OCI-LY3 (cell line): ENCODE measurements around the gene GALNTL6.
"Not testable (repeated sequence)": the region's sequence is repeated elsewhere in the genome, so short reads cannot be mapped to it uniquely, and the experiment has no call there.

Source experiments
- H2AFZ ChIP-seq: fragments of 200-600, 300-600 bp; shearing (Covaris generic); 2 replicates; pipeline ENCODE4 v1.6.0; 2014; ENCODE audit warnings: antibody characterized with exemption, low read depth, low read length
- H3K27ac ChIP-seq: fragments of 200-600, 300-600 bp; sonication (generic); 2 replicates; pipeline ENCODE4 v1.5.1; 2014; ENCODE audit warnings: mild to moderate bottlenecking, low read length, moderate library complexity, mixed read lengths
- H3K27me3 ChIP-seq: fragments of 200-600, 300-600 bp; sonication (generic); 2 replicates; pipeline ENCODE4 v1.6.1; 2014; ENCODE audit warnings: low read depth, low read length, mixed read lengths
- H3K36me3 ChIP-seq: fragments of 200-600, 300-600 bp; sonication (generic); replicated peaks from 2 replicates; pipeline ENCODE3; 2014; ENCODE audit warnings: low read depth, low read length, mixed read lengths
- H3K4me1 ChIP-seq: fragments of 300-600, 200-600 bp; sonication (generic); 2 replicates; pipeline ENCODE4 v1.6.1; 2014; ENCODE audit warnings: low read length, mixed read lengths
- H3K4me2 ChIP-seq: fragments of 200-600, 300-600 bp; sonication (generic); 2 replicates; pipeline ENCODE4 v1.6.1; 2014; ENCODE audit warnings: low read length, mixed read lengths
- H3K4me3 ChIP-seq: fragments of 300-600, 200-600 bp; sonication (generic); 2 replicates; pipeline ENCODE4 v1.5.1; 2014; ENCODE audit warnings: antibody characterized with exemption, mild to moderate bottlenecking, low read length, moderate library complexity
- H3K79me2 ChIP-seq: fragments of 300-600, 200-600 bp; shearing (Covaris generic); 2 replicates; pipeline ENCODE4 v1.6.1; 2014; ENCODE audit warnings: mild to moderate bottlenecking, low read length, mixed read lengths
- H3K9ac ChIP-seq: fragments of 300-600, 200-600 bp; shearing (Covaris generic); 2 replicates; pipeline ENCODE4 v1.6.0; 2014; ENCODE audit warnings: mild to moderate bottlenecking, low read length, moderate library complexity
- H3K9me3 ChIP-seq: fragments of 200-600, 300-600 bp; shearing (Covaris generic); 2 replicates; pipeline ENCODE4 v1.6.1; 2014; ENCODE audit warnings: low read length, mixed read lengths; ENCODE audit not compliant: insufficient read depth
- H4K20me1 ChIP-seq: fragments of 200-600, 300-600 bp; sonication (generic); 2 replicates; pipeline ENCODE4 v1.6.1; 2016; ENCODE audit warnings: low read length, mixed read lengths; ENCODE audit not compliant: insufficient read depth
- EZH2phosphoT487 ChIP-seq: fragments of 200-600 bp; shearing (Covaris generic); IDR thresholded peaks from 2 replicates; pipeline ENCODE4 v1.6.1; 2018; ENCODE audit warnings: antibody characterized with exemption, mixed run types, low read depth
- TF ChIP-seq, protein P1 (sequence below): fragments of 200-600, 300-600 bp; sonication (generic); IDR thresholded peaks from 2 replicates; pipeline ENCODE4 v1.5.1; 2014; ENCODE audit warnings: antibody characterized with exemption, low read length, low read depth

GALNTL6 gene

DNA sequence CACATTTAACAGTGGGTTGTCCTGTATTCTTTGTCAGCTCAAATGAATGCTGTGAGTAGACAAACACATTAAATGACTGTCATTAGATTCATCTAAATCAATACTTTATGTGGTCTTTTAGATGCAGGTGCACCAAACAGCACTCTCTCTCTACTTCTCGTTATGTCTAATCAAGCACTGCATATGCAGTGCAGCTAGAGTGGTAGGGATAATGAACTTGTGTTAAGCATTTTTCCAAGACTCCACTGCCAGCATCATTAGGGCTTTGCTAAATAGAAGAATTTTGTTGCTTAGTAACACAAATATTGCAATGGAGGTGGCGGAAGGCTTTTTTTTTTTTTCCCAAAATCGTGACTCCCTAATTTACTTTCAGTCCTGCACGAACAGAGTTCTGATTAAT lies 908.5 kb downstream of the GALNTL6 start:
- Histone ChIP-seq H3K27me3 (no peaks in the 10 kb centered on the region), H3K79me2 (no peaks in the 10 kb centered on the region), H4K20me1 (no peaks in the 10 kb centered on the region), H3K27ac (no peak overlapping the region), H3K4me1 (no peaks in the 10 kb centered on the region), H3K36me3 (no peaks in the 10 kb centered on the region), H3K4me2 (no peak overlapping the region), H2AFZ (no peak overlapping the region), H3K9me3 (no peaks in the 10 kb centered on the region), H3K4me3 (no peak overlapping the region), H3K9ac (no peak overlapping the region)
- TF ChIP-seq, protein P1, sequence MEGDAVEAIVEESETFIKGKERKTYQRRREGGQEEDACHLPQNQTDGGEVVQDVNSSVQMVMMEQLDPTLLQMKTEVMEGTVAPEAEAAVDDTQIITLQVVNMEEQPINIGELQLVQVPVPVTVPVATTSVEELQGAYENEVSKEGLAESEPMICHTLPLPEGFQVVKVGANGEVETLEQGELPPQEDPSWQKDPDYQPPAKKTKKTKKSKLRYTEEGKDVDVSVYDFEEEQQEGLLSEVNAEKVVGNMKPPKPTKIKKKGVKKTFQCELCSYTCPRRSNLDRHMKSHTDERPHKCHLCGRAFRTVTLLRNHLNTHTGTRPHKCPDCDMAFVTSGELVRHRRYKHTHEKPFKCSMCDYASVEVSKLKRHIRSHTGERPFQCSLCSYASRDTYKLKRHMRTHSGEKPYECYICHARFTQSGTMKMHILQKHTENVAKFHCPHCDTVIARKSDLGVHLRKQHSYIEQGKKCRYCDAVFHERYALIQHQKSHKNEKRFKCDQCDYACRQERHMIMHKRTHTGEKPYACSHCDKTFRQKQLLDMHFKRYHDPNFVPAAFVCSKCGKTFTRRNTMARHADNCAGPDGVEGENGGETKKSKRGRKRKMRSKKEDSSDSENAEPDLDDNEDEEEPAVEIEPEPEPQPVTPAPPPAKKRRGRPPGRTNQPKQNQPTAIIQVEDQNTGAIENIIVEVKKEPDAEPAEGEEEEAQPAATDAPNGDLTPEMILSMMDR: no peak
- TF ChIP-seq EZH2phosphoT487: no peak

DNA sequence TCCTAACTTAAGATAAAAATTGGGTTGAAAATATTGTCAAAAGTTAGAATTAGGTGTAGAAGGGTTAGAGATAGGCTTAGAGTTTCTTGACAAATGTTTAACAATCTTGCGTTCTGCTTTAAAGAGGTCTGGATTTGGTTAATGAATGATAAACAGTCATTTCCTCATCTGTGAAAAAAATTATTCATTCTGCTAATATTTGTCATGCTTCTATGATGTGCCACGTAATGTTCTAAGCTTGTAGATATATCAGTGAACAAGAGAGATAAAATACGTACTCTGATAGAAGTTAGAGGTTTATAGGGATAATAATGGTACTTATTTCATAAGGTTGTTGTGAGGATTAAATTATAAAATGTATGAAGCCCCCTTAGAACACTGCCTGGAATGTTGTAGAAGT lies 912.4 kb downstream of the GALNTL6 start:
- Histone ChIP-seq H3K4me3 (no peak overlapping the region), H3K9me3 (no peaks in the 10 kb centered on the region), H3K4me1 (no peaks in the 10 kb centered on the region), H3K4me2 (no peak overlapping the region), H3K27ac (no peak overlapping the region), H3K79me2 (no peaks in the 10 kb centered on the region), H3K9ac (no peak overlapping the region), H3K27me3 (no peaks in the 10 kb centered on the region), H3K36me3 (no peaks in the 10 kb centered on the region), H2AFZ (no peak overlapping the region), H4K20me1 (no peaks in the 10 kb centered on the region)
- TF ChIP-seq EZH2phosphoT487: no peak
- TF ChIP-seq, protein P1: no peak

DNA sequence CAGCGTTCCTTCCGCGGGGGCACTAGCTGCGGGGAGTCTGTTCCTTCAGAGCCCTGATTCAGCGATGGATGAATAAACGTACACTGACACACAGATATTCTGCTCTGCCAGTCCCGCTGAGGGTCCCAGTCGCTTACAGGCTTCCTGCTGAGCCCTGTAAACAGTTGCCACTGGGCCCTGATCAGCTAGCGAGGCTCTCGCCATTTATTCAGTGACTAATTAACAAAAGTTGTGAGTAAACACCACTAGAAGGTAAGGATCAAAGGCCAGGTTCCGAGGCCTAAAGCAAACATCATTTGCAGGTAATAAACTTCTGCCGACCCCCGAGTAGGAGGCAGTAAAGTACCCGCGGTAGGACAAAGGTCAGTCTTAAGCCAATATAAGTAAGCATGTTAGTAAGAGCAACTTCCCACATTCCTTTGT lies 912.8 kb downstream of the GALNTL6 start:
- H3K27me3 ChIP-seq: no peaks in the 10 kb centered on the region
- H3K79me2 ChIP-seq: no peaks in the 10 kb centered on the region
- no peaks in the 10 kb centered on the region for H3K9me3 ChIP-seq
- H3K9ac ChIP-seq: no peak overlapping the region
- TF ChIP-seq, protein P1: no peak
- TF ChIP-seq EZH2phosphoT487: no peak
- no peak overlapping the region for H2AFZ ChIP-seq
- no peaks in the 10 kb centered on the region for H3K36me3 ChIP-seq
- H3K4me2 ChIP-seq: no peak overlapping the region
- H3K4me3 ChIP-seq: no peak overlapping the region
- no peaks in the 10 kb centered on the region for H3K4me1 ChIP-seq
- no peak overlapping the region for H3K27ac ChIP-seq
- H4K20me1 ChIP-seq: no peaks in the 10 kb centered on the region

DNA sequence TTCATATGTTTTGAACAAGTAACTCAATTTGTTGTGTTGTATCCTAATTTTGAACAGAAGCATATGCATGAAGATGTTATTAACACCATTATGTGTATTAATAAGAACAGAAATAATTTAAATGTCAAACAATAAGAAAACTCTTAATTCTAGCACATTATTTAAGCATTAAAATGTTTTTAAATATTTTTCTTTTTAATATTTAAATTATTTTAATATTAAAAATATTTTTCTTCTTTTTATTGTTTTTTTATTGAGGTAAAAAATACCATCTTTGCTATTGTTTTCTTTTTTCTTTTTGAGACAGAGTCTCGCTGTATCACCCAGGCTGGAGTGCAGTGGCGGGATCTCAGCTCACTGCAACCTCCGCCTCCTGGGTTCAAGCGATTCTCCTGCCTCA lies 914.4 kb downstream of the GALNTL6 start:
- Histone ChIP-seq H3K36me3 (no peaks in the 10 kb centered on the region), H3K9ac (no peak overlapping the region), H3K4me3 (no peak overlapping the region), H3K27ac (no peak overlapping the region), H3K4me1 (no peaks in the 10 kb centered on the region), H3K27me3 (no peaks in the 10 kb centered on the region), H3K79me2 (no peaks in the 10 kb centered on the region), H3K4me2 (no peak overlapping the region), H4K20me1 (no peaks in the 10 kb centered on the region), H2AFZ (no peak overlapping the region), H3K9me3 (no peaks in the 10 kb centered on the region)
- TF ChIP-seq EZH2phosphoT487: no peak
- TF ChIP-seq, protein P1: no peak

DNA sequence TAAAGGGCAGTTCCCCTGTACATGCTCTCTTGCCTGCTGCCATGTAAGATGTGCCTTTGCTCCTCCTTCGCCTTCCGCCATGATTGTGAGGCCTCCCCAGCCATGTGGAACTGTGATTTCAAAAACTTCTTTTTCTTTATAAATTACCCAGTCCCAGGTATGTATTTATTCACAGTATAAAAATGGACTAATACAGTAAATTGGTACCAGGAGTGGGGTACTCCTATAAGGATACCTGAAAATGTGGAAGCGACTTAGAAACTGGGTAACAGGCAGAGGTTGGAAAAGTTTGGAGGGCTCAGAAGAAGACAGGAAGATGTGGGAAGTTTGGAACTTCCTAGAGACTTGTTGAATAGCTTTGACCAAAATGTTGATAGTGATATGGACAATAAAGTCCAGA lies 920.4 kb downstream of the GALNTL6 start:
- H3K27ac ChIP-seq, H3K4me3 ChIP-seq, H3K4me1 ChIP-seq, H3K9ac ChIP-seq, H4K20me1 ChIP-seq, H3K79me2 ChIP-seq, H3K4me2 ChIP-seq, H2AFZ ChIP-seq, H3K27me3 ChIP-seq, H3K36me3 ChIP-seq: not testable (repeated sequence)
- H3K9me3 ChIP-seq: 0 out of 2 replicates have a peak, but pooled peaks cover 18% of the 10 kb centered on the region
